Lung (tissue), 12 donors: Measurements from ENCODE around the gene KPTN. TPM values are rescaled to one million over a fixed set of nuclear protein-coding genes. Genes with fewer than 3 reads are reported as not detected.

Experiments
- ATAC-seq: fragments of 200-7000 bp; cut with Tn5 transposase; one replicate; pipeline ENCODE4 v1.9.1; 2020; ENCODE audit warnings: moderate number of reproducible peaks; ENCODE audit not compliant: insufficient read depth, low FRiP score
- DNase-seq, 3 donors: peaks; one replicate each; pipeline ENCODE4 v3.0.0-alpha.2; 2013 to 2017
- H3K27ac ChIP-seq, 2 donors: one replicate each; pipeline ENCODE4 v1.5.1; 2013; ENCODE audit warnings: mild to moderate bottlenecking in 2 of 2, moderate library complexity in 2 of 2, control low read depth in 1 of 2, inconsistent platforms in 1 of 2, low read depth in 1 of 2, low read length in 1 of 2
- H3K27me3 ChIP-seq, 3 donors: one replicate each; pipeline ENCODE4 v1.5.1; 2013; ENCODE audit warnings: low read length in 2 of 3; ENCODE audit not compliant: control insufficient read depth in 3 of 3, insufficient read depth in 3 of 3
- H3K36me3 ChIP-seq, 4 donors: one replicate each; pipeline ENCODE4 v1.5.1; 2013; ENCODE audit warnings: low read length in 4 of 4, mild to moderate bottlenecking in 1 of 4, moderate library complexity in 1 of 4; ENCODE audit not compliant: control insufficient read depth in 4 of 4, insufficient read depth in 4 of 4
- H3K4me1 ChIP-seq, 5 donors: one replicate each; pipeline ENCODE4 v1.5.1; 2013; ENCODE audit warnings: low read length in 5 of 5, mild to moderate bottlenecking in 2 of 5, moderate library complexity in 1 of 5; ENCODE audit not compliant: control insufficient read depth in 5 of 5, insufficient read depth in 5 of 5
- H3K4me3 ChIP-seq: one replicate; pipeline ENCODE4 v1.5.1; 2013; ENCODE audit warnings: mild to moderate bottlenecking, control low read depth, moderate library complexity
- H3K9ac ChIP-seq, 2 donors: one replicate each; pipeline ENCODE4 v1.5.1; 2013; ENCODE audit warnings: low read length in 2 of 2, control low read depth in 1 of 2; ENCODE audit not compliant: insufficient read depth in 1 of 2
- H3K9me3 ChIP-seq, 4 donors: one replicate each; pipeline ENCODE4 v1.5.1; 2013; ENCODE audit warnings: low read length in 3 of 4, mild to moderate bottlenecking in 1 of 4, moderate library complexity in 1 of 4; ENCODE audit not compliant: control insufficient read depth in 4 of 4, insufficient read depth in 3 of 4
- WGBS, 2 donors: extraction: QIAGEN DNeasy Blood & Tissue Kit; methylation state at CpG; one replicate each; pipeline ENCODE4 v1.1.7; 2013; 5-methylcytosine and 5-hydroxymethylcytosine counted together
- polyA plus RNA-seq, 2 donors: library from polyadenylated mRNA; stranded (reverse); fragments of 200-250 nt; gene quantifications; one replicate each; pipeline ENCODE4 v1.2.1, GENCODE V29; 2013
- total RNA-seq, 2 donors: library from RNA; depleted of rRNA in 1 of 2; stranded (reverse); fragments of >200 nt in 1 of 2; gene quantifications; one replicate each; pipeline ENCODE4 v1.2.1, GENCODE V29; 2014 to 2021
- TF ChIP-seq, protein P1 (sequence below): IDR thresholded peaks from 2 replicates; pipeline ENCODE4 v1.5.1; 2012; ENCODE audit warnings: mild to moderate bottlenecking; ENCODE audit errors: control extremely low read depth, extremely low read depth
- donor health status: control.
- donor health status: control.
- donor health status: Bipolar disorder and iron deficiency.
- donor health status: healthy.
- donor health status: DM: yes; HTN: yes; CAD: no.

KPTN gene
- total and polyA plus RNA-seq, 4 donors: 4.6 to 15.7 (median 12.9) TPM

DNA sequence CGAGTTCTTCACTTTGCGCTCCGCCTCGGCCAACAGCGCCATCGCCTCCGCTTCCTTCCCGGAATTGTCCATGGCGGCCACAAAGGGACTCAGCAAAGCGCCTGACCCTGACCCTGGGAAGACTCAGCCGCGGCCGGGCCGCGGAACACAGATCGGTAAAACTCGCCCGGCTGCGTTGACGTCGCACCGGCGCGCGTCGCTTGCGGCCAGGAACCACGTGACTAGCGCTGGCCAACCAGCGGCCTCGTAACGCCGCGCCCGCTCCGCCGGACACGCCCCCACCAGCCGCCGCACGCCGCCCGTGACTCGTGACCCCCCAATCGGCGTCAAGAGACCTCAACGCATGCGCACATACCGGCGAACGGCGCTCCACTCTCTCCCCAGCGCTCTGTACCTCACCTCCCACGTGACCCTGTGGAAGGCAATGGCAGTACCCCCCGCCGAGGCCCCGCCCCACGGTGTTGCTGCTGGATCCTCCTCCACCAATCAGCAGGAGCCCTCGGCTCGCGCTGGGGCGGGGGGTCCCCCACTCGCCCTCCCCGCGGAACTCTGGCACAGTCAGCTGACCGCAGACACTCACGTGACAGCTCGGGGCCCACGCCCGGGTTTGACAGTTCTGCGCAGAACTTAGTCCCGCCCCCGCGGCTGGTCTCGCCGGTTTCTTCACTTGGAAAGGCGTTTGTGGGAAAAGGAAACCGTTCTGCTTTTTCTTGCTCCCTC lies 31.0 kb upstream of the KPTN start, which contains the start of gene NAPA:
NAPA (minus strand) TSS at position 195 of the 720 bp plus-strand sequence; CDS start at position 72, 123 bp downstream.
- peak; percentile 100 for DNase-seq
- ATAC-seq: peak; percentile 98
- Histone ChIP-seq H3K27ac (peak within 1 kb of the TSS; percentile 90 to 99), H3K4me3 (peak within 1 kb of the TSS; percentile 98), H3K9ac (peak within 1 kb of the TSS; percentile 75 to 79), H3K4me1 (peaks cover 18 to 36% (median 25%) of the 10 kb centered on the region in 5 donors), H3K9me3 (no peaks in the 10 kb centered on the region), H3K36me3 (peaks cover 0 to 3% (median 0%) of the 10 kb centered on the region in 4 donors), H3K27me3 (no peaks in the 10 kb centered on the region)
- whole genome bisulfite sequencing, 2 donors: 0% methylated on average over 73 to 78 of the region's 78 CpGs
- TF ChIP-seq, protein P1, sequence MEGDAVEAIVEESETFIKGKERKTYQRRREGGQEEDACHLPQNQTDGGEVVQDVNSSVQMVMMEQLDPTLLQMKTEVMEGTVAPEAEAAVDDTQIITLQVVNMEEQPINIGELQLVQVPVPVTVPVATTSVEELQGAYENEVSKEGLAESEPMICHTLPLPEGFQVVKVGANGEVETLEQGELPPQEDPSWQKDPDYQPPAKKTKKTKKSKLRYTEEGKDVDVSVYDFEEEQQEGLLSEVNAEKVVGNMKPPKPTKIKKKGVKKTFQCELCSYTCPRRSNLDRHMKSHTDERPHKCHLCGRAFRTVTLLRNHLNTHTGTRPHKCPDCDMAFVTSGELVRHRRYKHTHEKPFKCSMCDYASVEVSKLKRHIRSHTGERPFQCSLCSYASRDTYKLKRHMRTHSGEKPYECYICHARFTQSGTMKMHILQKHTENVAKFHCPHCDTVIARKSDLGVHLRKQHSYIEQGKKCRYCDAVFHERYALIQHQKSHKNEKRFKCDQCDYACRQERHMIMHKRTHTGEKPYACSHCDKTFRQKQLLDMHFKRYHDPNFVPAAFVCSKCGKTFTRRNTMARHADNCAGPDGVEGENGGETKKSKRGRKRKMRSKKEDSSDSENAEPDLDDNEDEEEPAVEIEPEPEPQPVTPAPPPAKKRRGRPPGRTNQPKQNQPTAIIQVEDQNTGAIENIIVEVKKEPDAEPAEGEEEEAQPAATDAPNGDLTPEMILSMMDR: no peak

DNA sequence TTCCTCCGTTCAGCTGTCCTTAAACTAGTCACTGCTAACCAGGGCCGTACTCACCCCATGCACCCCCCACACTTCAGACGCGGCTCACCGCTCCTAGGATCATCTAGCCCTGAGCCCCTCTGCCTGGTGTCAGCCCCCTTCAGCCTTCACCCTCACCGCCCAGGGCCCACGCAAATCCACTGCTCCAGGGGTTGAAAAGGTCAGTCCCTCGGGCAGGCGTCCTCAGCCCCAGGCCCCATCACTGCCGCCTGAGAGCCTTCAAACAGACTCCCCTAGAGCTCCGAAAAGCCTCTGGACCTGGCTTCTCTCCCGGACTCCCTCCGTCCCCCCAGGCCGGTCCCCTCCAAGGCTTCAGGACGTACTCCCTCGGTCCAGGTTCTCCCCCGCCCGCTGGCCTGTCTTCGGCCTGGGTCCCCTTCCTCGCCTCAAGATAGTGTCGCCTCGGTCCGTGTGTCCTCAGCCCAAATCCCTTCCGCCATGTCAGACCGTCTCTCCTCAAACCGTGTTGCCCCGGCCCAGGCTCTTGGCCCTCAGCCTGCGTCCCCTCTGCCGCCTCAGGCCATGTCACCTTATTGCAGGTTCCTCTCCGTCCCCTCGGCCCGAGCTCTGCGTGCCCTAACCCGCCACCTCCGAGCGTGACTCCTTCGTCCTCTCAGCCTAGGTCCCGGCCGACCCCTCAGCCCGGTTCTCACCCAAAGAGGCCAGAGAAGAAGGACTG lies 30.3 kb upstream of the KPTN start:
- no peaks in the 10 kb centered on the region for H3K27me3 ChIP-seq
- TF ChIP-seq, protein P1: no peak
- H3K4me1 ChIP-seq: peaks cover 18 to 36% (median 27%) of the 10 kb centered on the region in 5 donors
- H3K9ac ChIP-seq: peak overlapping the region; percentile 75 to 76
- H3K9me3 ChIP-seq: no peaks in the 10 kb centered on the region
- H3K36me3 ChIP-seq: peaks cover 0 to 4% (median 0%) of the 10 kb centered on the region in 4 donors
- WGBS, 2 donors: 5% methylated on average over 39 to 40 of the region's 40 CpGs
- peak overlapping the region; percentile 84 to 99 for H3K27ac ChIP-seq
- ATAC-seq (no peak), DNase-seq (no peak)
- peak overlapping the region; percentile 98 for H3K4me3 ChIP-seq

- H3K27ac ChIP-seq: peak overlapping the region in 1 of 2 donors; percentile 85
- peaks cover 0 to 5% (median 0%) of the 10 kb centered on the region in 4 donors for H3K36me3 ChIP-seq
- WGBS, 2 donors: 54 to 68% methylated on average over 8 of the region's 8 CpGs
- no peak for ATAC-seq
- H3K4me3 ChIP-seq: no peak overlapping the region
- peaks cover 18 to 38% (median 34%) of the 10 kb centered on the region in 5 donors for H3K4me1 ChIP-seq
- peak overlapping the region; percentile 49 to 71 for H3K9ac ChIP-seq
- H3K27me3 ChIP-seq: no peaks in the 10 kb centered on the region
- TF ChIP-seq, protein P1: no peak
- DNase-seq: no peak
- H3K9me3 ChIP-seq: no peaks in the 10 kb centered on the region
Measured at GRCh38 chr19:47512948-47513319, 28.9 kb upstream of the KPTN start.
